GM21717 (cell line): Measurements from ENCODE around the gene MGST2.

Experiments
- ATAC-seq: cut with Tn5 transposase; IDR thresholded peaks from one replicate; pipeline ENCODE4 v1.9.1; 2021; ENCODE audit warnings: mild to moderate bottlenecking, moderate library complexity; ENCODE audit not compliant: unreplicated experiment

The MGST2 gene

GRCh38 chr4:139735381-139736273 lies 70.0 kb downstream of the MGST2 start:
- no peak for ATAC-seq

- no peak for ATAC-seq
Observed at GRCh38 chr4:139736274-139736660, 70.6 kb downstream of the MGST2 start.

- no peak for ATAC-seq
Observed at GRCh38 chr4:139736661-139737060, 71.0 kb downstream of the MGST2 start.

DNA sequence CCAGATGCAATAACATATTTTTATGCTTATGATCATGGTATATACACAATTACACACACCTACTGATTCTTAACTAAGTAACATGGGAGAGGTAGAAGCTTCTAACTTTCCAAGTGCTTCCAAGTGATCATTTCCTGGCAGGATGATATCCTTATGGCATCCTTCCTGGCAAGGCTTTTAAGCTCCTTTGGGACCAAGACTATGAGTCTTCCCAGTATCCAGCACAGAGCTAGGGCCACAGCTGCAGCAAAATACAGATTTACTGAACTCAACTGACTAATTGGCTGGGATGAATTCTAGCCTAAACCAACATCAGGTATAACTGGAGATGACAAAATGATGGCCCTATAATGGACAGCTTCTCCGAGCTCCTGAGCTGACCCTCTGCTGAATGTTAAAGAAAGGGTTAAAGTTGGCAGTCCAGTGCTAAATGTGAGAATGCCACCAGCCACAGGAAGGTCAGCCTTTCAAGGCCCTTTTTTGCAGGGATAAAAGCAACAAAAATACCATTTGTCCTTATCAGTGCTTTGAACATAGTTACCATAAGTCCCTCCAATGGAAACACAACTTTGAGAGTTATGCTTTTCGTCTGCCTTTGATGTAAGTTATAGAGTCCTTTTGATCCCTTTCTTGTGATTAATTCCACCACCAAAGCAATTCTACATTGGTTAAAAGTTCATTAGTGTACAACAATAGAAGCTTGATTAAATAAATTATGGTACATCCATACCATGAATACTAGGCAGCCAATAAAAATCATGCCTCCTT lies 73.4 kb downstream of the MGST2 start:
- ATAC-seq: no peak

- no peak for ATAC-seq
Observed at GRCh38 chr4:139740121-139740520, 74.5 kb downstream of the MGST2 start.

DNA sequence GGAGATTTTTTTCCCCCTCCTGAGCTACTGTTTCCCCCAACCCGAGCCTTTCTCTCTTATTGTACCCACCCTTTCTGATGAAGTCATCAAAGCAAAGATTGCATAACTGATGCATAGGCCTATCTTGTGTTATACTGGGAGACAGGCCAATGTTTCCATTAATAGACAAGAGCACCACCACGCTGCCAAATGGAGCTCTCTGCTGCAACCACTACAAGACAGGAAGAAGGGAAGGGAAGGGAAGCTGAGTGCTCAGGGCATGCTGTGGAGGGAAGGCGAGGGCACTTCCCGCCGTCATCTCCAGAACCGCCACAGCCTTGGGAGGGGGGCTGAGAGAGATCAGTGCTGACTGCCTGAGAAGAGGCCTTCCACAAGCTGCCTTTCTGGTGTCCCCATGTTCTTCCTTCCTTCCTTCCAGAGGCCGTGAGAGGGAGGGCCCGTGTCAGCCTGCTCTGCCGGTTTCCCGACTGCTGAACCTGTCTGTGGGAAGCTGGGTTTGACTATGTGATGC lies 75.0 kb downstream of the MGST2 start:
- no peak for ATAC-seq

GRCh38 chr4:139743027-139743426 lies 77.4 kb downstream of the MGST2 start:
- no peak for ATAC-seq

GRCh38 chr4:139744232-139744631 lies 78.6 kb downstream of the MGST2 start:
- ATAC-seq: no peak

GRCh38 chr4:139745111-139745639 lies 79.6 kb downstream of the MGST2 start:
- ATAC-seq: no peak

DNA sequence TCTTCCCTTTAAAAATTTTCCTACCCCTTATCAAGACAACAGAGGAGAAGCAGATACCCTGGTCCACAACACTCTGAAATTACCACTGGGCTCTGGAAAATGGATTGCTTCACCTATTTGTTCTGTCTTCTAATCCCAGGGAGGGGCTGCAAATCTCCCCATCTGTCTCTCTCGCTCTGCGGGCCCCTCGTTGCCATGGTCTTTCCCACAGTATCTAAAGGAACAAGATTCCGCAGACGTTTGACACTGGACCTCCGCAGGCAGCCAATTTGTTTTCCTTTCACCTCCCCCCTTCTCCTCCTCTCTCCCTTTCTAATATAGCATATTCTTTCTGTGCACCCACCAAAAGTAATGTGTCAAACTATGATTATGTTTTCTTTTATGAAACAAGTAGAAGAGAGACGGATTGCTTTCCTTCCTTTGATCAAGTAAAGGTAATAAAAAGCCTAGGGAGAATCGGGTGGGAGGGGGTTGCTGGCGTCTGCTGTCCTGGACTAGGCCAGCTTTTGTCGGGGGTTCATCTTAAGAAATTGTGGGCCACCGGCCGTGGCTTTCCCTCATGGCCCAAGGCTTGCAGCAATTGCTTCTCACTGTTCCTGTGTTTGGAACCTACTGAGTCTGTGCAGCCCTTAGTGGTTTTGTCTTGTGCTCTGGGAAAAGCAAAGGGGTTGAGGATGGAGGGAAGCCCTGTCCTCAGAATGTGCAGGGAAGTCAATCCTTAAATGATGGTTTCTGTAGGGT lies 81.0 kb downstream of the MGST2 start:
- no peak for ATAC-seq

GRCh38 chr4:139749338-139749737 lies 83.7 kb downstream of the MGST2 start:
- ATAC-seq: no peak

- no peak for ATAC-seq
Observed at GRCh38 chr4:139749835-139750498, 84.3 kb downstream of the MGST2 start.

GRCh38 chr4:139753686-139754085 lies 88.1 kb downstream of the MGST2 start:
- ATAC-seq: no peak
